ENCODE data around the gene JARID2. TPM values are rescaled to one million over a fixed set of nuclear protein-coding genes. Genes with fewer than 3 reads are reported as not detected.

JARID2 gene
- 10 to 100 TPM; 23.7 to 29.6 TPM for total RNA-seq

GRCh38 chr6:15245361-15246216 is at the start of gene JARID2:
Gene JARID2 (plus strand): TSS chr6:15246069. CDS start chr6:15246540, 471 bp downstream.

Small RNAs within 50 kb of the gene (small RNA-seq; reads per million reads assigned to genes)
- gene RF00001, result 0 reads per million in 2 donors
- 0 reads per million in 2 donors for gene RNU6-522P
- gene RNU6-645P, result 0 reads per million in 2 donors

Data from melanocyte of skin (primary cell).